Left hindlimb (tissue), 1 donor: Measurements from ENCODE around the gene NEUROG2.
A peak's percentile ranks its signal among the peaks of the same experiment; 100 is the strongest.
"Not testable (repeated sequence)": the region's sequence is repeated elsewhere in the genome, so short reads cannot be mapped to it uniquely, and the experiment has no call there.

Experiments
- DNase-seq: peaks from one replicate; pipeline ENCODE4 v3.0.0-alpha.2; 2018

NEUROG2 gene

GRCh38 chr4:112516066-112516470 is at the start of gene NEUROG2:
NEUROG2 (minus strand) TSS chr4:112516180; CDS start chr4:112515475, 705 bp downstream.
- DNase-seq = no peak

- no peak for DNase-seq
Measured at GRCh38 chr4:112564706-112565270, 48.8 kb upstream of the NEUROG2 start.

- no peak for DNase-seq
Measured at GRCh38 chr4:112563431-112564200, 47.6 kb upstream of the NEUROG2 start.

- no peak for DNase-seq
Measured at GRCh38 chr4:112562254-112562879, 46.4 kb upstream of the NEUROG2 start.

GRCh38 chr4:112560084-112560483 is 44.1 kb upstream of the NEUROG2 start:
- no peak for DNase-seq

- DNase-seq = no peak
Measured at GRCh38 chr4:112559053-112559452, 43.1 kb upstream of the NEUROG2 start.

- DNase-seq = no peak
Measured at GRCh38 chr4:112557676-112558411, 41.9 kb upstream of the NEUROG2 start.

GRCh38 chr4:112554271-112554670 is 38.3 kb upstream of the NEUROG2 start:
- not testable (repeated sequence) for DNase-seq

- no peak for DNase-seq
Measured at GRCh38 chr4:112552668-112553067, 36.7 kb upstream of the NEUROG2 start.

- DNase-seq = no peak
Measured at GRCh38 chr4:112550728-112551127, 34.7 kb upstream of the NEUROG2 start.

- DNase-seq = no peak
Measured at GRCh38 chr4:112546476-112546875, 30.5 kb upstream of the NEUROG2 start.

- no peak for DNase-seq
Measured at GRCh38 chr4:112545346-112545745, 29.4 kb upstream of the NEUROG2 start.

- DNase-seq = no peak
Measured at GRCh38 chr4:112540695-112541094, 24.7 kb upstream of the NEUROG2 start.

GRCh38 chr4:112536123-112536522 is 20.1 kb upstream of the NEUROG2 start:
- DNase-seq = no peak

- no peak for DNase-seq
Measured at GRCh38 chr4:112532267-112532666, 16.3 kb upstream of the NEUROG2 start.

- DNase-seq = no peak
Measured at GRCh38 chr4:112531146-112531545, 15.2 kb upstream of the NEUROG2 start.

GRCh38 chr4:112526061-112526460 is 10.1 kb upstream of the NEUROG2 start:
- no peak for DNase-seq

GRCh38 chr4:112523764-112524505 is 8.0 kb upstream of the NEUROG2 start:
- DNase-seq = peak; percentile 54

GRCh38 chr4:112523008-112523721 is 7.2 kb upstream of the NEUROG2 start:
- peak; percentile 68 for DNase-seq

GRCh38 chr4:112522431-112522830 is 6.5 kb upstream of the NEUROG2 start:
- not testable (repeated sequence) for DNase-seq

GRCh38 chr4:112521123-112522023 is 5.4 kb upstream of the NEUROG2 start:
- no peak for DNase-seq
